Measurements from ENCODE around the gene CDCA4. TPM values are rescaled to one million over a fixed set of nuclear protein-coding genes. Genes with fewer than 3 reads are reported as not detected.

CDCA4 gene
- total RNA-seq, 1 experiment from 2014 or later = 39.0 TPM

- no peak for DNase-seq (ENCODE audit: low read depth)
Observed at GRCh38 chr14:104975481-104976197, 45.2 kb downstream of the CDCA4 start.

GRCh38 chr14:104974665-104975390 lies 46.1 kb downstream of the CDCA4 start:
- DNase-seq (ENCODE audit: low read depth) = no peak

- DNase-seq (ENCODE audit: low read depth) = no peak
Observed at GRCh38 chr14:104974146-104974541, 46.7 kb downstream of the CDCA4 start.

GRCh38 chr14:104973385-104974145 lies 47.3 kb downstream of the CDCA4 start:
- DNase-seq (ENCODE audit: low read depth) = no peak

- DNase-seq (ENCODE audit: low read depth) = peak; percentile 93
Observed at GRCh38 chr14:104973135-104973384, 47.8 kb downstream of the CDCA4 start.

GRCh38 chr14:104972301-104973134 lies 48.4 kb downstream of the CDCA4 start:
- DNase-seq (ENCODE audit: low read depth) = peak; percentile 62

- no peak for DNase-seq (ENCODE audit: low read depth)
Observed at GRCh38 chr14:104971447-104972240, 49.2 kb downstream of the CDCA4 start.

- peak; percentile 74 for DNase-seq (ENCODE audit: low read depth)
Observed at GRCh38 chr14:104970231-104971068, 50.4 kb downstream of the CDCA4 start.

GRCh38 chr14:104969741-104970230 lies 51.1 kb downstream of the CDCA4 start:
- no peak for DNase-seq (ENCODE audit: low read depth)

- DNase-seq (ENCODE audit: low read depth) = peak; percentile 49
Observed at GRCh38 chr14:104968541-104969401, 52.1 kb downstream of the CDCA4 start.

GRCh38 chr14:104968153-104968527 lies 52.7 kb downstream of the CDCA4 start:
- no peak for DNase-seq (ENCODE audit: low read depth)

GRCh38 chr14:104967386-104968152 lies 53.3 kb downstream of the CDCA4 start:
- DNase-seq (ENCODE audit: low read depth) = no peak

GRCh38 chr14:104966981-104967385 lies 53.9 kb downstream of the CDCA4 start:
- no peak for DNase-seq (ENCODE audit: low read depth)

GRCh38 chr14:104966261-104966865 lies 54.5 kb downstream of the CDCA4 start:
- no peak for DNase-seq (ENCODE audit: low read depth)

- DNase-seq (ENCODE audit: low read depth) = no peak
Observed at GRCh38 chr14:104965561-104966231, 55.2 kb downstream of the CDCA4 start.

- DNase-seq (ENCODE audit: low read depth) = no peak
Observed at GRCh38 chr14:104964546-104964945, 56.3 kb downstream of the CDCA4 start.

Measured in RPMI7951 (cell line).